Measurements from ENCODE around the gene CAMKMT. TPM values are rescaled to one million over a fixed set of nuclear protein-coding genes. Genes with fewer than 3 reads are reported as not detected.

Gene CAMKMT
- polyA plus RNA-seq, 3 donors, result 4.7 to 7.8 (median 7.0) TPM

DNA sequence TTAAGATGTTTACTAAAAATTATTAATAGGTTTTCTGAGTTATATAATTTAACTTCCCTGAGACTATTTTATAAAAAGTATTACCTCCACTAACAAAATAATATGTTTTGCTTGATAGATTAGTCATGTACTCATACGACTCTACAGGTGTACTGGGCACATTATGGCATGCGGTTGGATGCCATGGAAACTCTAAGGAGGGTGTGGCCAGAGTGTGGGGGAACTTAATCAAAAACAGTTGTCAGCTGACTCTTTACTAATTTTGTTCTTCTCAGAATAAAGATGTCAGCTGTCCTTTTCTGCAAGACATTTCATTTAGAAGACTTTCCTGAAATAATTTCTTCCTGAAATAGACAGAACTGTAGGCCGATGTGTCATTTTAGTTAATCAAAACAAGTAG lies 351.4 kb downstream of the CAMKMT start:
- Mint-ChIP-seq H3K4me3 (no peak overlapping the region), H3K4me1 (peaks cover 15% of the 10 kb centered on the region), H3K27ac (no peak overlapping the region), H3K27me3 (ENCODE audit: low read depth in 3 of 3) (no peaks in the 10 kb centered on the region), H3K36me3 (no peaks in the 10 kb centered on the region), H3K9me3 (peaks cover 0 to 2% (median 0%) of the 10 kb centered on the region in 7 donors)
- Histone ChIP-seq H3K4me2 (replicated peaks; ENCODE audit: extremely low read depth, low read length, poor library complexity, severe bottlenecking) (no peak overlapping the region), H2AFZ (ENCODE audit: insufficient read depth, low read depth, low read length, poor library complexity, severe bottlenecking) (no peak overlapping the region), H4K20me1 (ENCODE audit: insufficient read depth, low read length) (no peaks in the 10 kb centered on the region), H3K27ac (ENCODE audit: low read depth in 1 of 2, low read length in 2 of 2) (no peak overlapping the region), H3K79me2 (ENCODE audit: insufficient read depth, low read length) (no peaks in the 10 kb centered on the region), H3K27me3 (ENCODE audit: control insufficient read depth in 2 of 2, insufficient read depth in 2 of 2, low read length in 2 of 2) (no peaks in the 10 kb centered on the region), H3K36me3 (replicated peaks in 1 of 2; ENCODE audit: control insufficient read depth in 1 of 2, insufficient read depth in 2 of 2, low read length in 2 of 2) (no peaks in the 10 kb centered on the region), H3K4me3 (replicated peaks in 1 of 3; ENCODE audit: low read depth in 2 of 3, low read length in 3 of 3) (no peak overlapping the region), H3K9ac (ENCODE audit: insufficient read depth, low read length, poor library complexity, severe bottlenecking) (no peak overlapping the region), H3K4me1 (ENCODE audit: control insufficient read depth in 1 of 2, insufficient read depth in 2 of 2, low read length in 2 of 2) (peaks cover 7 to 16% of the 10 kb centered on the region in 2 donors), H3K9me3 (replicated peaks in 1 of 2; ENCODE audit: control insufficient read depth in 1 of 2, insufficient read depth in 1 of 2, low read length in 2 of 2) (no peaks in the 10 kb centered on the region)
- DNase-seq, result no peak
- WGBS (ENCODE audit: insufficient coverage), result no CpG with 5 or more reads among the region's 3 CpGs
- intact Hi-C loops (cut with micrococcal nuclease), result no loop called here
- TF ChIP-seq, protein P1, sequence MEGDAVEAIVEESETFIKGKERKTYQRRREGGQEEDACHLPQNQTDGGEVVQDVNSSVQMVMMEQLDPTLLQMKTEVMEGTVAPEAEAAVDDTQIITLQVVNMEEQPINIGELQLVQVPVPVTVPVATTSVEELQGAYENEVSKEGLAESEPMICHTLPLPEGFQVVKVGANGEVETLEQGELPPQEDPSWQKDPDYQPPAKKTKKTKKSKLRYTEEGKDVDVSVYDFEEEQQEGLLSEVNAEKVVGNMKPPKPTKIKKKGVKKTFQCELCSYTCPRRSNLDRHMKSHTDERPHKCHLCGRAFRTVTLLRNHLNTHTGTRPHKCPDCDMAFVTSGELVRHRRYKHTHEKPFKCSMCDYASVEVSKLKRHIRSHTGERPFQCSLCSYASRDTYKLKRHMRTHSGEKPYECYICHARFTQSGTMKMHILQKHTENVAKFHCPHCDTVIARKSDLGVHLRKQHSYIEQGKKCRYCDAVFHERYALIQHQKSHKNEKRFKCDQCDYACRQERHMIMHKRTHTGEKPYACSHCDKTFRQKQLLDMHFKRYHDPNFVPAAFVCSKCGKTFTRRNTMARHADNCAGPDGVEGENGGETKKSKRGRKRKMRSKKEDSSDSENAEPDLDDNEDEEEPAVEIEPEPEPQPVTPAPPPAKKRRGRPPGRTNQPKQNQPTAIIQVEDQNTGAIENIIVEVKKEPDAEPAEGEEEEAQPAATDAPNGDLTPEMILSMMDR (IDR thresholded peaks at IDR 0.05), result no peak

DNA sequence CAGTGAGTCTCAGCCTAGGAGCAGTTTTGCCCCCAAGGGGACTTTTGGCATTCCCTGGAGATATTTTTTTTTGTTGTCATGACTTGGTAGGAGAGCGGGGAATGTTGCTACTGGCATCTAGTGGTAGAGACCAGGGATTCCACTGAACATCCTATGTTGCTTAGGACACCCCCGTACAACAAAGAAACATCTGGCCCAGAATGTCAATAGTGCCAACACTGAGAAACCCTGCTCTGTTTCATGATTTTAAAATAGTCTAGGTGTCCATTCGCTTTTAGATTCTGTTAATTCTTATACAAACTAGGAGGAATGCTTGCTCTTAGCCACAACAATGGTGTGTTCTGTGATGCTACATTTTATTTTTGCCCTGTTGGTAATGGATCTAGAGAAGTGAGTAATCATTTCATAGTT lies 353.9 kb downstream of the CAMKMT start:
- no peak overlapping the region for H3K9ac ChIP-seq (ENCODE audit: insufficient read depth, low read length, poor library complexity, severe bottlenecking)
- no peaks in the 10 kb centered on the region for H3K9me3 ChIP-seq (replicated peaks in 1 of 2; ENCODE audit: control insufficient read depth in 1 of 2, insufficient read depth in 1 of 2, low read length in 2 of 2)
- no peaks in the 10 kb centered on the region for H3K36me3 Mint-ChIP-seq
- no peaks in the 10 kb centered on the region for H3K27me3 ChIP-seq (ENCODE audit: control insufficient read depth in 2 of 2, insufficient read depth in 2 of 2, low read length in 2 of 2)
- H3K4me3 ChIP-seq (replicated peaks in 1 of 3; ENCODE audit: low read depth in 2 of 3, low read length in 3 of 3), result no peak overlapping the region
- H3K36me3 ChIP-seq (replicated peaks in 1 of 2; ENCODE audit: control insufficient read depth in 1 of 2, insufficient read depth in 2 of 2, low read length in 2 of 2), result no peaks in the 10 kb centered on the region
- peaks cover 0 to 3% (median 0%) of the 10 kb centered on the region in 7 donors for H3K9me3 Mint-ChIP-seq
- H3K4me1 Mint-ChIP-seq, result peaks cover 8% of the 10 kb centered on the region
- H3K27ac Mint-ChIP-seq, result no peak overlapping the region
- H2AFZ ChIP-seq (ENCODE audit: insufficient read depth, low read depth, low read length, poor library complexity, severe bottlenecking), result no peak overlapping the region
- 83% methylated on average over 1 of the region's 3 CpGs for WGBS (ENCODE audit: insufficient coverage)
- TF ChIP-seq, protein P1 (IDR thresholded peaks at IDR 0.05), result no peak
- no peak overlapping the region for H3K4me2 ChIP-seq (replicated peaks; ENCODE audit: extremely low read depth, low read length, poor library complexity, severe bottlenecking)
- no peak overlapping the region for H3K4me3 Mint-ChIP-seq
- no peak for DNase-seq
- H3K27ac ChIP-seq (ENCODE audit: low read depth in 1 of 2, low read length in 2 of 2), result no peak overlapping the region
- no peaks in the 10 kb centered on the region for H3K79me2 ChIP-seq (ENCODE audit: insufficient read depth, low read length)
- intact Hi-C loops (cut with micrococcal nuclease), result no loop called here
- H4K20me1 ChIP-seq (ENCODE audit: insufficient read depth, low read length), result no peaks in the 10 kb centered on the region
- peaks cover 0 to 6% of the 10 kb centered on the region in 2 donors for H3K4me1 ChIP-seq (ENCODE audit: control insufficient read depth in 1 of 2, insufficient read depth in 2 of 2, low read length in 2 of 2)
- H3K27me3 Mint-ChIP-seq (ENCODE audit: low read depth in 3 of 3), result peaks cover 0 to 1% (median 0%) of the 10 kb centered on the region in 3 donors
